Breast epithelium (tissue), 3 donors: ENCODE results near the gene BLOC1S2.

Experiments
- CTCF ChIP-seq, 3 donors: fragments of 450-650 bp; IDR thresholded peaks; one replicate each; pipeline ENCODE4 v1.5.1; 2016 to 2017; ENCODE audit warnings: antibody characterized with exemption in 3 of 3, mild to moderate bottlenecking in 3 of 3, moderate library complexity in 3 of 3
- POLR2A ChIP-seq: fragments of 450-650 bp; IDR thresholded peaks from one replicate; pipeline ENCODE4 v1.6.1; 2016; ENCODE audit warnings: antibody characterized with exemption, mild to moderate bottlenecking, moderate library complexity
- POLR2AphosphoS5 ChIP-seq, 3 donors: sonication (generic); formaldehyde crosslinking; IDR thresholded peaks; one replicate each; pipeline ENCODE4 v1.6.1; 2017; ENCODE audit warnings: antibody characterized with exemption in 3 of 3

- TF ChIP-seq CTCF (IDR thresholded peaks at IDR 0.05), result no peak
- no peak for TF ChIP-seq POLR2AphosphoS5 (IDR thresholded peaks at IDR 0.05)
- no peak for TF ChIP-seq POLR2A
Measured at GRCh38 chr10:100327718-100328009, 41.2 kb upstream of the BLOC1S2 start.
